Cerebellar cortex (tissue), 1 donor: ENCODE results near the gene MFSD8.
"Not testable (repeated sequence)": the region's sequence is repeated elsewhere in the genome, so short reads cannot be mapped to it uniquely, and the experiment has no call there.

ENCODE experiments used
- DNase-seq: peaks from one replicate; pipeline ENCODE4 v3.0.0-alpha.2; 2015; ENCODE audit warnings: low spot score

The MFSD8 gene

GRCh38 chr4:127965062-127965802 is at the start of gene MFSD8, which contains the start of gene ABHD18:
Gene MFSD8 (minus strand): TSS chr4:127965173. CDS start chr4:127965133, 40 bp downstream.
Gene ABHD18 (plus strand): TSS chr4:127965406. CDS start chr4:127982956, 17,550 bp downstream.
- DNase-seq, result peak; percentile 98

GRCh38 chr4:128009428-128009827 is 44.5 kb upstream of the MFSD8 start:
- no peak for DNase-seq

GRCh38 chr4:128006592-128006991 is 41.6 kb upstream of the MFSD8 start:
- no peak for DNase-seq

- DNase-seq, result peak; percentile 2
Measured at GRCh38 chr4:127997534-127998388, 32.8 kb upstream of the MFSD8 start.

GRCh38 chr4:127996521-127996920 is 31.5 kb upstream of the MFSD8 start:
- DNase-seq, result not testable (repeated sequence)

- DNase-seq, result no peak
Measured at GRCh38 chr4:127995776-127996175, 30.8 kb upstream of the MFSD8 start.

GRCh38 chr4:127993151-127993550 is 28.2 kb upstream of the MFSD8 start:
- DNase-seq, result no peak

- no peak for DNase-seq
Measured at GRCh38 chr4:127988638-127989037, 23.7 kb upstream of the MFSD8 start.

- DNase-seq, result no peak
Measured at GRCh38 chr4:127985989-127986388, 21.0 kb upstream of the MFSD8 start.

GRCh38 chr4:127982445-127982844 is 17.5 kb upstream of the MFSD8 start:
- no peak for DNase-seq

GRCh38 chr4:127978930-127979329 is 14.0 kb upstream of the MFSD8 start:
- no peak for DNase-seq

- DNase-seq, result no peak
Measured at GRCh38 chr4:127975121-127975770, 10.3 kb upstream of the MFSD8 start.

- not testable (repeated sequence) for DNase-seq
Measured at GRCh38 chr4:127970925-127971324, 6.0 kb upstream of the MFSD8 start.

GRCh38 chr4:127968586-127968985 is 3.6 kb upstream of the MFSD8 start:
- no peak for DNase-seq

GRCh38 chr4:127967141-127967775 is 2.3 kb upstream of the MFSD8 start:
- no peak for DNase-seq

- DNase-seq, result peak; percentile 61
Measured at GRCh38 chr4:127965803-127966175, 816 bp upstream of the MFSD8 start.

- not testable (repeated sequence) for DNase-seq
Measured at GRCh38 chr4:127964426-127965061, 429 bp downstream of the MFSD8 start.

GRCh38 chr4:127963633-127964398 is 1.2 kb downstream of the MFSD8 start:
- not testable (repeated sequence) for DNase-seq

- no peak for DNase-seq
Measured at GRCh38 chr4:127959794-127960193, 5.2 kb downstream of the MFSD8 start.

GRCh38 chr4:127957105-127957504 is 7.9 kb downstream of the MFSD8 start:
- DNase-seq, result no peak

GRCh38 chr4:127936974-127937373 is 28.0 kb downstream of the MFSD8 start:
- DNase-seq, result no peak
